Uterus (tissue), 2 donors: ENCODE measurements around the gene PDIK1L.

Experiments used
- POLR2A ChIP-seq, 2 donors: fragments of 450-650 bp; IDR thresholded peaks; one replicate each; pipeline ENCODE4 v1.6.1; 2016; ENCODE audit warnings: antibody characterized with exemption in 2 of 2, mild to moderate bottlenecking in 1 of 2, moderate library complexity in 1 of 2
- TF ChIP-seq, protein P1 (sequence below), 4 experiments: fragments of 200-600 bp in 2 of 4; fragments of 450-650 bp in 2 of 4; sonication (generic) in 2 of 4; IDR thresholded peaks; one replicate each; pipeline ENCODE4 v1.5.1; 2016 to 2019; ENCODE audit warnings: antibody characterized with exemption in 4 of 4, mild to moderate bottlenecking in 2 of 4, moderate library complexity in 1 of 4

DNA sequence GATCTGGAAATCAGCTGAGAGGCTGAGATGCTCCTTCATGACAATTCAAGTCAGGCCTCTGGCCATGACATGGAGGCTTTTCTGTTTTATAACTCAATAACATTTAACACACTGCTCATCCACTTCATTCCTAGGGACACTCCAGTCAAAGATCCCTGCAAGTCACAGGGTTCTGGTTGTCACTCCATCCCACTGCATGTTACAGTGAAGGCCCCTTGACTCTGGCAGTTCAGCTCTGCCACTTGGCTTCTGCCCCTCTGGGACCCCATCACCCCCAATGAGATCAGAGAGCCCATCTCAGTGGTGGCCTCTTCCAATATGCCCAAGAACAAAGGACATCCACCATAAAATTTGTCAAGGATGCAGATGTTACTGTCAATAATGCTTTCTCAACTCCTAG lies 37.3 kb downstream of the PDIK1L start:
- TF ChIP-seq POLR2A (IDR thresholded peaks at IDR 0.05) = no peak
- TF ChIP-seq, protein P1, sequence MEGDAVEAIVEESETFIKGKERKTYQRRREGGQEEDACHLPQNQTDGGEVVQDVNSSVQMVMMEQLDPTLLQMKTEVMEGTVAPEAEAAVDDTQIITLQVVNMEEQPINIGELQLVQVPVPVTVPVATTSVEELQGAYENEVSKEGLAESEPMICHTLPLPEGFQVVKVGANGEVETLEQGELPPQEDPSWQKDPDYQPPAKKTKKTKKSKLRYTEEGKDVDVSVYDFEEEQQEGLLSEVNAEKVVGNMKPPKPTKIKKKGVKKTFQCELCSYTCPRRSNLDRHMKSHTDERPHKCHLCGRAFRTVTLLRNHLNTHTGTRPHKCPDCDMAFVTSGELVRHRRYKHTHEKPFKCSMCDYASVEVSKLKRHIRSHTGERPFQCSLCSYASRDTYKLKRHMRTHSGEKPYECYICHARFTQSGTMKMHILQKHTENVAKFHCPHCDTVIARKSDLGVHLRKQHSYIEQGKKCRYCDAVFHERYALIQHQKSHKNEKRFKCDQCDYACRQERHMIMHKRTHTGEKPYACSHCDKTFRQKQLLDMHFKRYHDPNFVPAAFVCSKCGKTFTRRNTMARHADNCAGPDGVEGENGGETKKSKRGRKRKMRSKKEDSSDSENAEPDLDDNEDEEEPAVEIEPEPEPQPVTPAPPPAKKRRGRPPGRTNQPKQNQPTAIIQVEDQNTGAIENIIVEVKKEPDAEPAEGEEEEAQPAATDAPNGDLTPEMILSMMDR (IDR thresholded peaks at IDR 0.05) = no peak
